ENCODE data around the gene UNC93B1. TPM values are rescaled to one million over a fixed set of nuclear protein-coding genes. Genes with fewer than 3 reads are reported as not detected.

Gene UNC93B1
- polyA plus RNA-seq, 1 experiment = 11.3 TPM

DNA sequence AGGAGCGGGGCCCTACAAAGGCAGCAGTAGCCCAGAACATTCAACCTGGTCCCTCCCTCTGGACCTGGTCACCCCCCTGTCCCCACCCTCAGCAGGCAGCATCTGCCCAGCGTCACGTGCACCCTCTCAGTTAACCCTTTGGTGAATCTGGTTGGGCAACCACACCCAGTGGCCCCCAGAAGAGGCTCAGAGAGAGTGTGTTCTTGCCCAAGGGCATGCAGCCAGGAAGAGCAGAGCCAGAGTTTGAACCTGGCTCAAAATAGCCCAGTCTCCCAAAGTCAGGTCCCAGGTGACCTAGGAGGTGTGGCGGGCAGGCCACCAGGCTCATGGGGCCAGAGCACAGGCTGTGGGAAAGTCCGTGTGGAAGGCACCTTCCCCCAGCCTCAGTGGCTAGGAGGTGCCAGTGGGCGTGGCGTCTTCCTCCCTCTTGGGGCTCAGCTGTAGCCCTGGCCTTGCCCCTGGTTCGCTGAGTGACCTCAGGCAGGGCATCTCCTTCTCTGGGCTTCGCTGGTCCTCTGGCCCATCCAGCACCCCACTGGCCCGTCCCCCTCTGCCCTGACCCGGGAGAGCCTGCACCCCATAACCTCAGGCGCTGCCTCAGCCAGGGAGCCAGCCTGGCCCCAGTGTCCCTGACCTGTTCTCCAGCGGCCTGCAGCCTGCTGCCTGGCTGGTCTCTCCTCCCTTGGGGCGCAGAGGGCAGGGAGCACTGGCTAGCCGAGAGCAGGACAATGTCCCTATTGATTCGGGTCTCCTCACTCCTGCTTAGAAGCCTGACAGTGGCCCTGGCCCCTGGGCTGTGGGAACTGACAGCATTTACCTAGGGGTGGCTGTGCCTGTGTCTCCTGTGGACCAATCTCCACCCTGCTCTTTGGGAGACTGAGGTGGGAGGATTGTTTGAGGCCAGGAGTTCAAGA, 13.3 kb upstream of the UNC93B1 start:
- CTCF ChIA-PET = no interaction called here
- TF ChIP-seq, protein P1, sequence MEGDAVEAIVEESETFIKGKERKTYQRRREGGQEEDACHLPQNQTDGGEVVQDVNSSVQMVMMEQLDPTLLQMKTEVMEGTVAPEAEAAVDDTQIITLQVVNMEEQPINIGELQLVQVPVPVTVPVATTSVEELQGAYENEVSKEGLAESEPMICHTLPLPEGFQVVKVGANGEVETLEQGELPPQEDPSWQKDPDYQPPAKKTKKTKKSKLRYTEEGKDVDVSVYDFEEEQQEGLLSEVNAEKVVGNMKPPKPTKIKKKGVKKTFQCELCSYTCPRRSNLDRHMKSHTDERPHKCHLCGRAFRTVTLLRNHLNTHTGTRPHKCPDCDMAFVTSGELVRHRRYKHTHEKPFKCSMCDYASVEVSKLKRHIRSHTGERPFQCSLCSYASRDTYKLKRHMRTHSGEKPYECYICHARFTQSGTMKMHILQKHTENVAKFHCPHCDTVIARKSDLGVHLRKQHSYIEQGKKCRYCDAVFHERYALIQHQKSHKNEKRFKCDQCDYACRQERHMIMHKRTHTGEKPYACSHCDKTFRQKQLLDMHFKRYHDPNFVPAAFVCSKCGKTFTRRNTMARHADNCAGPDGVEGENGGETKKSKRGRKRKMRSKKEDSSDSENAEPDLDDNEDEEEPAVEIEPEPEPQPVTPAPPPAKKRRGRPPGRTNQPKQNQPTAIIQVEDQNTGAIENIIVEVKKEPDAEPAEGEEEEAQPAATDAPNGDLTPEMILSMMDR (IDR thresholded peaks at IDR 0.05; ENCODE audit: low read depth, low read length) = no peak
- no peak for DNase-seq (ENCODE audit: low read depth, low spot score)
- Histone ChIP-seq H3K27ac (ENCODE audit: low read depth, low read length) (no peak overlapping the region), H3K4me3 (ENCODE audit: low read depth, low read length) (no peak overlapping the region), H3K9me3 (ENCODE audit: control insufficient read depth, insufficient read depth, low read length) (no peaks in the 10 kb centered on the region), H3K27me3 (ENCODE audit: control insufficient read depth, insufficient read depth, low read length) (no peaks in the 10 kb centered on the region)
- POLR2A ChIA-PET = no interaction called here

DNA sequence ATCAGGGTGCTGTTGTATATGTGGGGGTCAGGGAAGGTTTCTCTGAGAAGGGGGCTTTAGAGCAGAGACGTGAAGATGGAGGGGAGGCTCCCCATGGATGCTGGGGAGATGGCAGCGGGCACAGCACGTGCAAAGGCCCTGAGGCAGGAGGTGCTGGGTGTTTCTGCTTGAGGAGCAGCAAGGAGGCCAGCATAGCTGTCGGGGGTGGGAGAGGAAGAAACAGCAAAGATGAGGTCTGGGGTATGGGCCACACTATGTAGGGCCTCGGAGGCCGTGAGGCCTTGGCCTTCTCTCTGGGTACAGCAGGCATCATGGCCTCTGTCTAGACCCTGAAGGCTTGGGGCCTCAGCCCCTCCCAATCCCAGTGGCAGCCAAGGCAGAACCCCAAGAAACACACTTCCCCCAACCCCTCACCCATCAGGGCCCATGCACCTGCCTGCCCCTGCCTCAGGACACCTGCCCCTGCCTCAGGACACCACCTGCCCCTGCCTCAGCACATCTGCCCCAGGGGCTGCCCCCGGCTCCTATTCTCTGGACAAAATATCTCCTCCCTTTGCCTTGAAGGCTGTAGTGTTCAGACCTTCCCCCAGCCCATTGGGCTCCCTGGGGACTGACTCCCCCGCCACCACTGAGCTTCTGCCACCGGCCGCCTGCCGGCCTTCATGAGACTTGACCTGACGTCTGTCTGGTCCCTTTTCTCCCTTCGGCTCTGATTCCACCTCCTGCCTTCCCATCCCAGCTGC, 12.4 kb upstream of the UNC93B1 start:
- ChIA-PET POLR2A (no interaction called here), CTCF (no interaction called here)
- Histone ChIP-seq H3K9me3 (ENCODE audit: control insufficient read depth, insufficient read depth, low read length) (no peaks in the 10 kb centered on the region), H3K27ac (ENCODE audit: low read depth, low read length) (no peak overlapping the region), H3K27me3 (ENCODE audit: control insufficient read depth, insufficient read depth, low read length) (no peaks in the 10 kb centered on the region), H3K4me3 (ENCODE audit: low read depth, low read length) (no peak overlapping the region)
- TF ChIP-seq, protein P1 (IDR thresholded peaks at IDR 0.05; ENCODE audit: low read depth, low read length) = no peak
- no peak for DNase-seq (ENCODE audit: low read depth, low spot score)

DNA sequence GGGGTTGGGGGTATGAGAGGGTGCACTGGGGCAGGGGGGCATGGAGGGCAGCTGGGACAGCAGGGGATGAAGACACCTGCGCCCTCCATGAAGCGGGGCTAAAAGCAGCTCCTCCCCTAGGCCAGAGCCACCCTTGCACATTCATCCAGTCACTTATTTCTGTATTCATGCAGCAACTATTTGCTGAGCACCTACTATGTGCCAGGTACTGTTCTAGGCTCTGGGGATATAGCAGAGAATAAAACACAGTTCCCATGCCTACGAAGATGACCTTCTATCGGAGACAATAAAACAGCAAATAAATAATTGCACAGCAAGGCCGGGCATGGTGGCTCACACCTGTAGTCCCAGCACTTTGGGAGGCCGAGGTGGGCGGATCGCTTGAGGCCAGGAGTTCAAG, 11.6 kb upstream of the UNC93B1 start:
- POLR2A ChIA-PET = no interaction called here
- H3K9me3 ChIP-seq (ENCODE audit: control insufficient read depth, insufficient read depth, low read length) = no peaks in the 10 kb centered on the region
- H3K27me3 ChIP-seq (ENCODE audit: control insufficient read depth, insufficient read depth, low read length) = no peaks in the 10 kb centered on the region
- no peak overlapping the region for H3K4me3 ChIP-seq (ENCODE audit: low read depth, low read length)
- H3K27ac ChIP-seq (ENCODE audit: low read depth, low read length) = no peak overlapping the region
- TF ChIP-seq, protein P1 (IDR thresholded peaks at IDR 0.05; ENCODE audit: low read depth, low read length) = no peak
- no peak for DNase-seq (ENCODE audit: low read depth, low spot score)
- CTCF ChIA-PET = no interaction called here

DNA sequence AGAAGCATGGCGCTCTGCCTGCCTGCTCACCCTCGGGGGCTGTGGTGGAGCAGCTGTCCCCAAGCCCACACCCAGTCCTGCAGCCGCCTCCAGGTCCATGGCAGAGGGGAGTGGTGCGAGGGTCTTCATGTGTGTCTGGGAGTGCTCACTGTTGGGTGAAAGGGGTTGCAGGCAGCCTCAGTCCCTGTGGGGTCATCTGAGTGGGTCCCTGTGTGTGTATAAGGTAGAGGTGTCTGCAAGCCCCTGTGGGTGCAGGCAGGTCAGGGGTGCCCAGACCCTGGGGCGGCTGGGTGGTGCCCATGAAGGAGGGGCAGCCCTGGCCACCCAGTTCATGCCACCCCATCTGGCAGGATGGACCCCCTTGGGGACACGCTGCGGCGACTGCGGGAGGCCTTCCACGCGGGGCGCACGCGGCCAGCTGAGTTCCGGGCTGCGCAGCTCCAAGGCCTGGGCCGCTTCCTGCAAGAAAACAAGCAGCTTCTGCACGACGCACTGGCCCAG, 11.1 kb upstream of the UNC93B1 start:
- no peak for DNase-seq (ENCODE audit: low read depth, low spot score)
- no peaks in the 10 kb centered on the region for H3K27me3 ChIP-seq (ENCODE audit: control insufficient read depth, insufficient read depth, low read length)
- CTCF ChIA-PET = no interaction called here
- TF ChIP-seq, protein P1 (IDR thresholded peaks at IDR 0.05; ENCODE audit: low read depth, low read length) = no peak
- H3K4me3 ChIP-seq (ENCODE audit: low read depth, low read length) = no peak overlapping the region
- no peaks in the 10 kb centered on the region for H3K9me3 ChIP-seq (ENCODE audit: control insufficient read depth, insufficient read depth, low read length)
- POLR2A ChIA-PET = no interaction called here
- peak overlapping the region; percentile 95 for H3K27ac ChIP-seq (ENCODE audit: low read depth, low read length)

Data from AG04450 (cell line).